HepG2 (cell line): ENCODE results near the gene HRH3. TPM values are rescaled to one million over a fixed set of nuclear protein-coding genes. Genes with fewer than 3 reads are reported as not detected.
A peak's percentile ranks its signal among the peaks of the same experiment; 100 is the strongest.

ENCODE experiments used
- ATAC-seq: fragments of 200-7000 bp; cut with Tn5 transposase; 3 replicates; pipeline ENCODE4 v1.9.1; 2020; ENCODE audit warnings: mild to moderate bottlenecking, moderate library complexity
- BruUV-seq: library from RNA; stranded (reverse); fragments of 400-500 nt; replicated peaks from 2 replicates; lab custom pipeline; 2021; lab: Mats Ljungman, UMichigan
- CTCF ChIA-PET: fragments of 300-600 bp; formaldehyde crosslinking; extraction: SDS; loops from one replicate; lab custom pipeline; 2021; ENCODE audit warnings: low total read pairs, inconsistent platforms, low intra/inter-chr PET ratio; lab: Yijun Ruan, JAX
- POLR2A ChIA-PET: fragments of 350-600 bp; sonication (Branson Sonifier 250); formaldehyde crosslinking; loops from one replicate; lab custom pipeline; 2020; ENCODE audit warnings: antibody characterized with exemption, inconsistent platforms; lab: Yijun Ruan, JAX
- DNase-seq: peaks from one replicate; pipeline ENCODE4 v3.0.0-alpha.2; 2015; ENCODE audit warnings: low spot score
- FAIRE-seq: peaks from 3 replicates; lab custom pipeline; 2011; peaks lifted over from hg19 to GRCh38; lab: Jason Lieb, UNC
- H2AFZ ChIP-seq: one replicate; pipeline ENCODE4 v1.6.1; 2011; ENCODE audit warnings: low read length, inconsistent platforms
- H3K27ac ChIP-seq: fragments of 300-600 bp; 3 replicates; pipeline ENCODE4 v1.8.0; 2011; ENCODE audit warnings: mixed run types, mild to moderate bottlenecking, mixed read lengths, low read length, inconsistent platforms; ENCODE audit not compliant: insufficient read depth; ENCODE audit errors: extremely low read length
- H3K27me3 ChIP-seq, 2 experiments: fragments of 200-600 bp in 1 of 2; 2 replicates in 1 of 2; 3 replicates in 1 of 2; pipeline versions ENCODE4 v1.6.0 to v1.8.0; 2011; ENCODE audit warnings: low read length in 2 of 2, mild to moderate bottlenecking in 2 of 2, moderate library complexity in 2 of 2, inconsistent platforms in 1 of 2; ENCODE audit not compliant: insufficient read depth in 2 of 2, control insufficient read depth in 1 of 2
- H3K36me3 ChIP-seq, 2 experiments: fragments of 200-600 bp in 1 of 2; replicated peaks in 1 of 2; 2 replicates in 1 of 2; 3 replicates in 1 of 2; pipeline versions ENCODE4 v1.5.1 to v1.8.0; 2011; ENCODE audit warnings: low read length in 2 of 2, inconsistent platforms in 1 of 2; ENCODE audit not compliant: insufficient read depth in 2 of 2, control insufficient read depth in 1 of 2
- H3K4me1 ChIP-seq: 2 replicates; pipeline ENCODE4 v1.5.1; 2012; ENCODE audit warnings: low read length, inconsistent platforms; ENCODE audit not compliant: insufficient read depth
- H3K4me2 ChIP-seq: 2 replicates; pipeline ENCODE4 v1.6.0; 2011; ENCODE audit warnings: low read depth, low read length, inconsistent platforms
- H3K4me3 ChIP-seq, 3 experiments: fragments of 200-600 bp in 1 of 3; sonication (generic), shearing (Covaris generic) in 1 of 3; replicated peaks in 1 of 3; 2 replicates each; pipeline ENCODE4 v1.5.1; 2011 to 2016; ENCODE audit warnings: low read length in 3 of 3, inconsistent platforms in 2 of 3, low read depth in 2 of 3, mild to moderate bottlenecking in 2 of 3, control low read depth in 1 of 3, mixed read lengths in 1 of 3; ENCODE audit not compliant: insufficient read depth in 1 of 3
- H3K79me2 ChIP-seq: one replicate; pipeline ENCODE4 v1.6.1; 2011; ENCODE audit warnings: low read length, inconsistent platforms; ENCODE audit not compliant: insufficient read depth
- H3K9ac ChIP-seq: 2 replicates; pipeline ENCODE4 v1.6.0; 2011; ENCODE audit warnings: mild to moderate bottlenecking, low read depth, low read length, inconsistent platforms; ENCODE audit not compliant: insufficient read depth
- H3K9me3 ChIP-seq: 2 replicates; pipeline ENCODE4 v1.5.1; 2012; ENCODE audit warnings: mild to moderate bottlenecking, low read length
- H4K20me1 ChIP-seq: 2 replicates; pipeline ENCODE4 v1.6.0; 2011; ENCODE audit warnings: inconsistent platforms, mild to moderate bottlenecking, low read length, moderate library complexity; ENCODE audit not compliant: insufficient read depth
- AHDC1 ChIP-seq: sonication (generic); formaldehyde crosslinking; IDR thresholded peaks from 2 replicates; pipeline ENCODE4 v1.5.1; 2020; ENCODE audit warnings: mild to moderate bottlenecking, missing genetic modification reagents, borderline replicate concordance
- ETS1 ChIP-seq: sonication (generic); formaldehyde crosslinking; IDR thresholded peaks from 2 replicates; pipeline ENCODE4 v1.4.0; 2020; ENCODE audit warnings: missing genetic modification reagents
- FOXA1 ChIP-seq, 2 experiments: fragments of 450-650 bp in 1 of 2; sonication (generic) in 1 of 2; formaldehyde crosslinking in 1 of 2; IDR thresholded peaks; 2 replicates each; pipeline versions ENCODE4 v1.4.0 to v1.6.1; 2016 to 2020; ENCODE audit warnings: missing genetic modification reagents in 1 of 2
- FOXK2 ChIP-seq: fragments of 450-650 bp; IDR thresholded peaks from 2 replicates; pipeline ENCODE4 v1.6.1; 2016
- FOXP1 ChIP-seq, 2 experiments: fragments of 450-650 bp in 1 of 2; IDR thresholded peaks; 2 replicates each; pipeline ENCODE4 v1.6.1; 2017 to 2018; ENCODE audit warnings: antibody characterized with exemption in 1 of 2
- IKZF1 ChIP-seq: fragments of 450-650 bp; IDR thresholded peaks from 2 replicates; pipeline ENCODE4 v1.7.1; 2016
- KMT2B ChIP-seq: IDR thresholded peaks from 2 replicates; pipeline ENCODE4 v1.6.1; 2016; ENCODE audit warnings: missing genetic modification reagents, missing compliant biosample characterization
- NBN ChIP-seq: fragments of 450-650 bp; conservative IDR thresholded peaks from 2 replicates; pipeline ENCODE4 v1.6.1; 2017
- NONO ChIP-seq, 2 experiments: fragments of 450-650 bp in 1 of 2; sonication (generic) in 1 of 2; formaldehyde crosslinking in 1 of 2; IDR thresholded peaks in 1 of 2; conservative IDR thresholded peaks in 1 of 2; 2 replicates each; pipeline versions ENCODE4 v1.6.1 to v1.8.0; 2017 to 2022; ENCODE audit warnings: mild to moderate bottlenecking in 1 of 2, missing genetic modification reagents in 1 of 2, moderate library complexity in 1 of 2
- RNF219 ChIP-seq: sonication (generic); formaldehyde crosslinking; IDR thresholded peaks from 2 replicates; pipeline ENCODE4 v1.5.0; 2020; ENCODE audit warnings: mild to moderate bottlenecking, missing genetic modification reagents
- SOX6 ChIP-seq, 2 experiments: fragments of 450-650 bp in 1 of 2; sonication (generic) in 1 of 2; formaldehyde crosslinking in 1 of 2; IDR thresholded peaks; 2 replicates each; pipeline versions ENCODE4 v1.4.0 to v1.6.1; 2017 to 2020; ENCODE audit warnings: antibody characterized with exemption in 1 of 2, mild to moderate bottlenecking in 1 of 2, missing genetic modification reagents in 1 of 2
- TCF7 ChIP-seq: sonication (generic); IDR thresholded peaks from 2 replicates; pipeline ENCODE4 v1.6.1; 2016; ENCODE audit warnings: antibody characterized with exemption, low read depth
- ZNF207 ChIP-seq: fragments of 450-650 bp; IDR thresholded peaks from 2 replicates; pipeline ENCODE4 v1.6.1; 2016; ENCODE audit warnings: antibody characterized with exemption, borderline replicate concordance
- ZNF282 ChIP-seq: fragments of 450-650 bp; IDR thresholded peaks from 2 replicates; pipeline ENCODE4 v1.6.1; 2018; ENCODE audit not compliant: partially characterized antibody
- WGBS: methylation state at CpG from one replicate; pipeline ENCODE4 v1.1.6; 2017; ENCODE audit warnings: low lambda C conversion rate; 5-methylcytosine and 5-hydroxymethylcytosine counted together
- in situ Hi-C: cut with HindIII; loops from 2 replicates; pipeline ENCODE4 v1.10.0; 2017; ENCODE audit warnings: low pct_unique_long_range_greater_than_20kb; ENCODE audit not compliant: extremely low pct_ligation_motif_present
- intact Hi-C: fragments of 100-400 bp; cut with micrococcal nuclease; formaldehyde crosslinking; loops from one replicate; pipeline ENCODE4 v1.10.0; 2022; ENCODE audit not compliant: unreplicated experiment
- polyA plus RNA-seq, 8 experiments: library from polyadenylated mRNA; depleted of rRNA in 3 of 8; stranded (reverse) in 7 of 8; unstranded in 1 of 8; fragments of >200 nt; fragmentation: Illumina TruSeq in 4 of 8; extraction: Trizol in 4 of 8; gene quantifications; 2 replicates each; pipeline versions ENCODE4 v1.2.1 to v1.2.3, GENCODE V29; 2011 to 2016; ENCODE audit warnings: low read depth in 4 of 8, missing spikeins in 1 of 8, mixed read lengths in 1 of 8; ENCODE audit not compliant: insufficient read depth in 1 of 8
- total RNA-seq, 5 experiments: library from RNA; depleted of rRNA; stranded (reverse); fragments of >200 nt; fragmentation: Illumina TruSeq; extraction: Trizol; gene quantifications; 2 replicates each; pipeline ENCODE4 v1.2.3, GENCODE V29; 2016; ENCODE audit warnings: low read depth in 1 of 5

Gene HRH3
- total and polyA plus RNA-seq, 2 of the 13 experiments (the other 11 are each of a cell fraction or from before 2014, with no cell fraction given), result 0.18 TPM; not detected in 1

- no peak for TF ChIP-seq RNF219
- TF ChIP-seq ZNF207, result peak; percentile 88; the same call in 1 of the 2 replicates
- TF ChIP-seq, all 625 proteins: peak for 14
Measured at GRCh38 chr20:62230276-62230675, 10.2 kb upstream of the HRH3 start (continued).

- WGBS, result 17% methylated on average over 4 of the region's 4 CpGs
- Histone ChIP-seq H4K20me1 (peaks cover 3% of the 10 kb centered on the region; the same call in 1 of the 2 replicates), H3K27me3 (peaks cover 28 to 52% of the 10 kb centered on the region in 2 experiments), H2AFZ (no peak overlapping the region), H3K4me3 (no peak overlapping the region), H3K27ac (no peak overlapping the region), H3K4me1 (peaks cover 21% of the 10 kb centered on the region), H3K9ac (no peak overlapping the region), H3K9me3 (no peaks in the 10 kb centered on the region), H3K4me2 (no peak overlapping the region), H3K36me3 (no peaks in the 10 kb centered on the region), H3K79me2 (no peaks in the 10 kb centered on the region)
- DNase-seq, result no peak
- intact Hi-C loops, result no loop called here
- peak; percentile 48 for FAIRE-seq
- ATAC-seq, result no peak
- ChIA-PET CTCF (no interaction called here), POLR2A (no interaction called here)
- no TSS peak for BruUV-seq
- in situ Hi-C loops, result no loop called here
- TF ChIP-seq NBN, result peak; percentile 72; the same call in 1 of the 2 replicates
- 0 out of 2 replicates have a peak, but pooled peaks have one; percentile 63 for TF ChIP-seq NONO (IDR thresholded peaks at IDR 0.05)
- TF ChIP-seq NONO (CRISPR knock-in tag; conservative IDR thresholded peaks at IDR 0.05), result no peak
- TF ChIP-seq FOXA1 (IDR thresholded peaks at IDR 0.05), result peak; percentile 41; the same call in 1 of the 2 replicates
- no peak for TF ChIP-seq FOXA1 (CRISPR knock-in tag; IDR thresholded peaks at IDR 0.05)
- TF ChIP-seq ZNF207, result peak; percentile 45; the same call in 1 of the 2 replicates
- TF ChIP-seq IKZF1, result 0 out of 2 replicates have a peak, but pooled peaks have one; percentile 53
- TF ChIP-seq ZNF282, result peak; percentile 89
- TF ChIP-seq KMT2B (CRISPR knock-in tag), result no peak
- no peak for TF ChIP-seq ETS1 (CRISPR knock-in tag)
- peak; percentile 27; the same call in 1 of the 2 replicates for TF ChIP-seq FOXK2
- TF ChIP-seq AHDC1 (CRISPR knock-in tag), result no peak
- 0 out of 2 replicates have a peak, but pooled peaks have one; percentile 35 for TF ChIP-seq SOX6 (IDR thresholded peaks at IDR 0.05)
- no peak for TF ChIP-seq SOX6 (CRISPR knock-in tag; IDR thresholded peaks at IDR 0.05)
- no peak for TF ChIP-seq TCF7
- TF ChIP-seq FOXP1 (IDR thresholded peaks at IDR 0.05), result peak; percentile 76; the same call in 1 of the 2 replicates
- no peak for TF ChIP-seq FOXP1 (CRISPR knock-in tag; IDR thresholded peaks at IDR 0.05)
Measured at GRCh38 chr20:62229667-62230066, 9.6 kb upstream of the HRH3 start.
